H7 (cell line): ENCODE data around the gene TANC1. TPM values are rescaled to one million over a fixed set of nuclear protein-coding genes. Genes with fewer than 3 reads are reported as not detected.

Experiments used
- DNase-seq: peaks from one replicate; pipeline ENCODE4 v3.0.0; 2012
- H3K27me3 ChIP-seq: 2 replicates; pipeline ENCODE4 v1.6.0; 2011; ENCODE audit warnings: mild to moderate bottlenecking, low read length; ENCODE audit not compliant: control insufficient read depth, insufficient read depth
- H3K36me3 ChIP-seq: replicated peaks from 2 replicates; pipeline ENCODE4 v1.5.1; 2011; ENCODE audit warnings: low read length; ENCODE audit not compliant: control insufficient read depth, insufficient read depth
- H3K4me3 ChIP-seq: 2 replicates; pipeline ENCODE4 v1.5.1; 2011; ENCODE audit warnings: low read depth, mild to moderate bottlenecking, control low read depth, low read length, moderate library complexity; ENCODE audit not compliant: insufficient read depth
- total RNA-seq: library from RNA; depleted of rRNA; stranded (reverse); fragments of >200 nt; shearing (Covaris generic); gene quantifications from 2 replicates; pipeline ENCODE4 v1.2.3, GENCODE V29; 2014

The TANC1 gene
- total RNA-seq, 1 experiment from 2014 or later: 7.0 TPM

DNA sequence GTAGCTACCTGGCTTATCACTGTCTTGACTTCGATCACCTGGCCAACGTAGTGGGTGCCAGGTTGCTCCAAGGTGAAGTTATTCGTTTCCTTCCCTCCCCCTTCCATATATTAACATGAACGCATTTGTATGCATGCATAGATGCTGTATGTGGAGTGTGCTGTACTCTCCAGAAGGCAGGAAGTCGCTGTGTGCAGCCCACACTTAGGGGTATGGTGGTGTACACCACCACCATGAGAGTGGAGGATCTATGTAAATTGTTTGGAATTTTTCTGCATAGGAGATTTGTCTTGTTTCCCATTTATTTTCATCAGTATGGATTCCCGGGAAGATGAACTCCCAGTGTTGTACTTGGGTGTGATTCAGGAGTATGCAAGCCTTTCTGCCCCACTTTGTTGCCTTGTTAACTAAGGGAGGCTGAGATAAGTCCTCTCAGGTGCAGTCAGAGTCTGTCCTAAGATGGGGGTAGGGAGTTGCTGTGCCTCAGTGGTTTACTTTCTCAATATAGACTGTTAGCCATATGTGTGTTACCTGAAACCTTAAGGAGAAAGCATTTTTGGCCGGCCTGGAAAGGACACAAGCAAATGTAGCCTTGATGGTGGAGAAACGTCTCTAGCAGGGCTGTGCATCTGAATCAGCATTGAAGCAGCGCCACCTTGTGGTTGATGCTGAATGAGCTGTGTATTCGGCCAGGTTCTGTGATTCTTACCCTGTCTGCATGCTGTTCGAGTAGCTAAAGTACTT is 149.8 kb downstream of the TANC1 start:
- no peaks in the 10 kb centered on the region for H3K27me3 ChIP-seq
- peak; percentile 72 for DNase-seq
- no peak overlapping the region for H3K4me3 ChIP-seq
- no peaks in the 10 kb centered on the region for H3K36me3 ChIP-seq

DNA sequence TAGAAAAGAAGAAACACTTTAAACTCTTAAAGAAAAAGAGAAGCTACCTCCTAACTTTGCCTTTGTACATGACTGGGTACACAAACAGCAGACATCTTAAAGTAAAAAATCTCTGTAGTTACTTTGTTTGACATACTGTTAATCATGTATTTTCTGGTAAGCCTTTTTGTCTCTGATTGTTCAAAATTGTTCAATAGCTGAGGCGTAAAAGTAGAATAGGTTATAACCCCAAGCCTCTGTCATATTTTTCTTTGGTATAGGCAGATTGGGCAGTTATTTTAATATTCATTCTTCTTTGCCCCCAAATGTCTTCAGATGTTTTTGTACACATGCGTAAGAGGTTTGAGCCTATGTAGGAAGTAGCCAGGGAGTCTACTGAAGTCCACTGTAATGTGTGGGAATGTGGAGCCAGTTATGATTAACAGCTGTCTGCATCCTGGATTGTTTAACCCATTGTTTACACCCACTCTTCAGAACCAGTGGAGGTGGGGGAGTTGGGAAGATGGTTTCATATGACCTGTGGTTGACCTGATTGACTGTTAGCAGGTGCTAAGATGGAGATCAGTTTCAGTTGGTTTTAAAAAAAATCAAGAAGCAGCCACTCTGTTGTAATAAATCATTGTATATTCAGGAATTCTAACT is 150.5 kb downstream of the TANC1 start:
- DNase-seq: no peak
- Histone ChIP-seq H3K36me3 (no peaks in the 10 kb centered on the region), H3K4me3 (no peak overlapping the region), H3K27me3 (no peaks in the 10 kb centered on the region)

GRCh38 chr2:159119652-159120257 is 151.3 kb downstream of the TANC1 start:
- H3K36me3 ChIP-seq: no peaks in the 10 kb centered on the region
- no peaks in the 10 kb centered on the region for H3K27me3 ChIP-seq
- H3K4me3 ChIP-seq: no peak overlapping the region
- no peak for DNase-seq

- Histone ChIP-seq H3K36me3 (no peaks in the 10 kb centered on the region), H3K4me3 (no peak overlapping the region), H3K27me3 (no peaks in the 10 kb centered on the region)
- no peak for DNase-seq
These were observed 155.3 kb downstream of the TANC1 start for GRCh38 chr2:159123786-159124185.

DNA sequence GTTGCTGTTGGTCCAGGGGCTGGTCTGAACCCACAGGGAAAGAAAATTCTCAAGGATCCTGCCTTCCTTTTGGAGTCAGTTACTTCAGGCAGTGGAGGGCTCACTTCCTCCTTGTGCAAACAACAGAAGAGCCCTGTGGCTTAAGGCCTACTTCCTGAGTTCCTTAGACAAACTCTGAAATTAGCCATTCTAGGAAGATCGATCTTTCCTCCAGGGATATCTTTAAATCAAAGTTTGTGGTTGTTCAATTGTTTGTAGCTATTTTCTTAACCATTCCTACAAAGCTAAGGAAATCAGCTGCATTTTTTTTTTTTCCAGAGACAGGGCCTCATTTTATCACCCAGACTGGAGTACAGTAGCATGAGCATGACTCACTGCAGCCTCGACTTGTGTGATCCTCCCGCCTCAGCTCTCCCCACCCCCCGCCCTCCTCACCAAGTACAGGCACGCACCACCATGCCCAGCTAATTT is 156.0 kb downstream of the TANC1 start:
- no peaks in the 10 kb centered on the region for H3K36me3 ChIP-seq
- no peak overlapping the region for H3K4me3 ChIP-seq
- no peaks in the 10 kb centered on the region for H3K27me3 ChIP-seq
- DNase-seq: no peak

DNA sequence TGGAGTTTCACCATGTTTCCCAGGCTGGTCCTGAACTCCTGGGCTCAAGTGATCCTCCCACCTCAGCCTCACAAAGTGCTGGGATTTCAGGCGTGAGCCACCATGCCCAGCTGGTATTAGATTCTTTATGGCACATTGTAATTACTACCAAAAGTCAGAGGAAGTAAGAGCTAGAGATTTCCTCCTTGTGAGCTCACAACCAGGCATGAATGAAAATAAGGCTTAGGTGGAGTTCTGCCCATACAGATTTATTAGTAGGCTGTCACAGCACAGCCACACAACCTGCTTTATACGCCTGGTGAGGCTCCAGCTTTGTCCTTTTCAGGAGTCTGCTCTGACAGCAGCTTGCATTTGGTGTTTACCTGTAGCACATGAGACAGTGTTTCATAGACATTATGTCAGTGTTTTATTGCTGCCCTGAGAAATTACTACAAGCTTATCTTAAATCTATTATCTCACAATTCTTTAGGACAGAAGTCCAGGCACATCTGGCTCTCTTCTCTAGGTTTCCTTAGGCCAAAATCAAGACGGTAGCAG is 156.6 kb downstream of the TANC1 start:
- DNase-seq: no peak

GRCh38 chr2:159125858-159126257 is 157.4 kb downstream of the TANC1 start:
- H3K4me3 ChIP-seq: no peak overlapping the region
- H3K27me3 ChIP-seq: no peaks in the 10 kb centered on the region
- DNase-seq: no peak
- H3K36me3 ChIP-seq: no peaks in the 10 kb centered on the region

More for the DNA sequence above, 156.6 kb downstream of the TANC1 start:
- H3K4me3 ChIP-seq: no peak overlapping the region
- no peaks in the 10 kb centered on the region for H3K36me3 ChIP-seq
- H3K27me3 ChIP-seq: no peaks in the 10 kb centered on the region

- Histone ChIP-seq H3K4me3 (no peak overlapping the region), H3K27me3 (no peaks in the 10 kb centered on the region), H3K36me3 (no peaks in the 10 kb centered on the region)
- DNase-seq: no peak
These were observed 158.1 kb downstream of the TANC1 start for GRCh38 chr2:159126432-159127022.

GRCh38 chr2:159128191-159128590 is 159.8 kb downstream of the TANC1 start:
- Histone ChIP-seq H3K27me3 (no peaks in the 10 kb centered on the region), H3K36me3 (no peaks in the 10 kb centered on the region), H3K4me3 (no peak overlapping the region)
- no peak for DNase-seq

- Histone ChIP-seq H3K36me3 (no peaks in the 10 kb centered on the region), H3K4me3 (no peak overlapping the region), H3K27me3 (no peaks in the 10 kb centered on the region)
- DNase-seq: no peak
These were observed 160.8 kb downstream of the TANC1 start for GRCh38 chr2:159129269-159129668.

DNA sequence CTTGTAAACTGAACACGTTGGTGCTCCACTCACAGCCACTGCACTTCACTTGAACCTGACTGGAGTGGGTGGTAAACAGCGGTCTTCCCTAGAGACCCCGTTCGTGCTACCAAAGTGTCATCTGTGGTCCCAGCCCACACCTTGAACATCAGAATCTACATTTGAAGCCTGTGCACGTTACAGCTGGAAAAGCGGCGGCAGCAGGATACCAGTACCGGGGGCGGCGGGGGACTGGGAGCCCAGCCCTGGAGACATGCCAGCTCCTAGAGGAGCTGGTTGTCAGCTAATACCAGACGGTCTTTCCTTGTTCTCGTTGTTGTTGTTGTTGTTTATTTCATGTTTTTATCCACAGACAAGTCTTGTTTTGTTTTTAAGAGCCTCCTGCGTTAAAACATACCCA is 161.4 kb downstream of the TANC1 start:
- Histone ChIP-seq H3K27me3 (no peaks in the 10 kb centered on the region), H3K36me3 (no peaks in the 10 kb centered on the region), H3K4me3 (no peak overlapping the region)
- no peak for DNase-seq

DNA sequence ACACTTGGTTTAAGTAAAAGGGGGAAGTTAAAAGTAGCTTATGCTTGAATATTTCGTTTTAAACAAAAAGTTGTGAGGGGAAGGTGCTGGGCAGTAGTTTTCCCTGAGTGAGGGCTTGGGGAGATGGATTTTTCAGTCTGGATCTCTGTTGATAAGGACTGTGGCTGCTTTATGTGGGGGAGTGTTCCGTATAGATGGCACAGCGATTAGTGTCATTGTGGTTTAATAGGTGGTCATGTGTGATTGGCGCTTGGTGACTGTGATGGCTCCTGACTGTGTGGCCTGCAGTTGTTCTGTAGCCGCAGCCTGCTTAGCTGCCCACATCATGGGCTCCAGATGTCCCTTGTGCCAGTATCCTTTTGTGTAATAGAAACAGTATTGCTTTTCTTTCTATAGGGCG is 161.9 kb downstream of the TANC1 start:
- no peaks in the 10 kb centered on the region for H3K27me3 ChIP-seq
- DNase-seq: no peak
- no peak overlapping the region for H3K4me3 ChIP-seq
- H3K36me3 ChIP-seq: no peaks in the 10 kb centered on the region

DNA sequence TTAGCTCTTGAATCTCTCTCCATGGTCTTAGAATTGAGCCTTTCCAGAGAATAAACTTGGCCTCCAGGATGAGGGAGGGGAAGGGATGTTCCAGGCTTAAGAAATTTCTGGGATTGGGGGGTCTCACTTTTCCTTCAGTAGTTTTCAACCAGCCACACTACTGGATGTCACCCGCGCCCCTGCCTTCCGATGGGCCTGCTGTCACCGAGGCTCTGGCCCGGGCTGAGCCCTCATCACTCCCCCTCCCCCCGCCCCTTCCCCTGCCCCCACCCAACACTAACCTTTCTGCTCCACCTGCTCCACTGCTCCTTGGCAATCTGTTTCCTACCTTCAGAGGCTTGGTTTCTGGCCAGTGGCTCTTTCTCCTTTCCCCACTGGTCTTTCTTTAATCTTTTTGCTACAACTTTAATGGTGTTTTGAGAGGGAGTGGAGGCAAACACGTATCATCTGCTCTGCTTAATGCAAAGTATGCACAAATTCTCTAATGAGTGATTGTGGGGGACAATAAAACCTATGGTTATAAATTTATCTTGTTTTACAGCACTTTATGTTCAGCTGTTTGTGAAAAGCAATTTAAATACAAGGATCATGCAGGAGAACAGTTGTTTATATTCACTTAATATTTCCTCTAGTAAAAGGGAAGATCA is 162.9 kb downstream of the TANC1 start:
- Histone ChIP-seq H3K36me3 (no peaks in the 10 kb centered on the region), H3K4me3 (no peak overlapping the region), H3K27me3 (no peaks in the 10 kb centered on the region)
- DNase-seq: peak; percentile 42

- Histone ChIP-seq H3K4me3 (no peak overlapping the region), H3K36me3 (no peaks in the 10 kb centered on the region), H3K27me3 (no peaks in the 10 kb centered on the region)
- DNase-seq: no peak
These were observed 163.5 kb downstream of the TANC1 start for GRCh38 chr2:159131914-159132281.
